Heart left ventricle (tissue), 16 donors: ENCODE results near the gene ADGRG2. TPM values are rescaled to one million over a fixed set of nuclear protein-coding genes. Genes with fewer than 3 reads are reported as not detected.

Experiments used
- ATAC-seq, 4 donors: fragments of 200-7000 bp; cut with Tn5 transposase; one replicate each; pipeline ENCODE4 v1.9.1; 2020 to 2022; ENCODE audit warnings: moderate library complexity in 4 of 4, mild to moderate bottlenecking in 3 of 4, moderate number of reproducible peaks in 1 of 4
- DNase-seq, 5 donors: peaks; one replicate each; pipeline ENCODE4 v3.0.0-alpha.2; 2020
- H3K27ac ChIP-seq, 12 donors: fragments of 200-600 bp; sonication (generic) in 4 of 12; one replicate each; pipeline versions ENCODE4 v1.5.0 to v1.8.0; 2016 to 2022; ENCODE audit warnings: mild to moderate bottlenecking in 2 of 12
- H3K27me3 ChIP-seq, 9 donors: fragments of 200-600 bp; sonication (generic) in 2 of 9; one replicate each; pipeline versions ENCODE4 v1.5.1 to v1.8.0; 2016 to 2022; ENCODE audit warnings: mild to moderate bottlenecking in 3 of 9
- H3K36me3 ChIP-seq, 9 donors: fragments of 200-600 bp; sonication (generic) in 2 of 9; one replicate each; pipeline versions ENCODE4 v1.5.0 to v1.8.0; 2018 to 2022; ENCODE audit warnings: mild to moderate bottlenecking in 2 of 9
- H3K4me1 ChIP-seq, 12 donors: fragments of 200-600 bp; sonication (generic) in 4 of 12; one replicate each; pipeline versions ENCODE4 v1.5.0 to v1.8.0; 2016 to 2022; ENCODE audit warnings: mild to moderate bottlenecking in 3 of 12
- H3K4me3 ChIP-seq, 12 donors: fragments of 200-600 bp; sonication (generic) in 4 of 12; one replicate each; pipeline versions ENCODE4 v1.5.0 to v1.8.0; 2017 to 2022; ENCODE audit warnings: mild to moderate bottlenecking in 9 of 12, moderate library complexity in 4 of 12
- H3K9me3 ChIP-seq, 12 donors: fragments of 200-600 bp; sonication (generic) in 4 of 12; one replicate each; pipeline versions ENCODE4 v1.5.0 to v1.8.0; 2016 to 2022; ENCODE audit warnings: mild to moderate bottlenecking in 1 of 12
- POLR2A ChIP-seq, 2 donors: fragments of 450-650 bp; IDR thresholded peaks; one replicate each; pipeline ENCODE4 v1.6.1; 2017; ENCODE audit warnings: antibody characterized with exemption in 2 of 2, mild to moderate bottlenecking in 2 of 2, moderate library complexity in 2 of 2
- WGBS, 4 donors: extraction: QIAGEN DNeasy Blood & Tissue Kit in 2 of 4; methylation state at CpG; one replicate each; pipeline versions ENCODE4 v1.1.5 to v1.1.7; 2013 to 2018; 5-methylcytosine and 5-hydroxymethylcytosine counted together
- intact Hi-C, 10 donors: fragments of 100-400 bp; cut with DNase I; formaldehyde crosslinking; loops; one replicate each; pipeline versions ENCODE4 v1.11.1 to v1.14.2; 2022
- polyA plus RNA-seq, 2 donors: library from polyadenylated mRNA; stranded (reverse); fragments of 200-250 nt; gene quantifications; one replicate each; pipeline ENCODE4 v1.2.3, GENCODE V29; 2013
- total RNA-seq, 9 donors: library from RNA; depleted of rRNA in 2 of 9; stranded (reverse); fragments of >200 nt in 2 of 9; fragmentation: NEBNext Ultra II Directional in 3 of 9; extraction: Animal tissue kit (Norgen Biotek cat#: 25700) in 3 of 9; gene quantifications; one replicate each; pipeline versions ENCODE4 v1.1.0 to v1.2.4, GENCODE V29; 2016 to 2023
- TF ChIP-seq, protein P1 (sequence below), 12 donors: fragments of 200-600 bp; sonication (generic) in 4 of 12; IDR thresholded peaks; one replicate each; pipeline versions ENCODE4 v1.5.0 to v1.8.0; 2018 to 2022; ENCODE audit warnings: antibody characterized with exemption in 12 of 12, mild to moderate bottlenecking in 5 of 12
- donor health status: ischemic (EF 13 %, LVEDD 7.1; RV severe dilation, severe dysfunction).
- donor health status: healthy with polysubstance abuse.
- donor health status: DM: no; HTN: yes; CAD: no.
- donor health status: DM: no; HTN: no; CAD: no.
- donor health status: ischemic (EF 25% LVEDD 6.9; RV normal size, moderate dysfunction).
- donor health status: ischemic (EF 25% LVEDD 5.7; RV mildly dilated, moderate dysfunction).
- donor health status: healthy.
- donor health status: DM: yes; HTN: yes; CAD: no.
- donor health status: ischemic (EF 35%, LVEDD 5.7; RV mildly dilated, moderate dysfunction).
- donor health status: nonischemic (EF 11% LVEDD 7.7; RV severe dilation, severe dysfunction).
- donor health status: DM: yes; HTN: yes; CAD: no.
- donor health status: PGD.
- donor health status: ischemic (EF 29% LVEDD 5.4; RV normal size, mild dysfunction).
- donor health status: nonischemic (EF 23%, LVEDD 6.1; RV moderate dilation, normal function).

The ADGRG2 gene
- total and polyA plus RNA-seq, 11 donors = 0.15 to 1.2 (median 0.24) TPM; not detected in 1

- Histone ChIP-seq H3K4me1 (no peaks in the 10 kb centered on the region), H3K36me3 (no peaks in the 10 kb centered on the region), H3K27ac (no peak overlapping the region), H3K27me3 (no peaks in the 10 kb centered on the region), H3K4me3 (no peak overlapping the region), H3K9me3 (peaks cover 0 to 18% (median 2%) of the 10 kb centered on the region in 12 donors)
- no peak for ATAC-seq
- WGBS, 4 donors = 80 to 95% (median 90%) methylated on average over 6 of the region's 6 CpGs
- TF ChIP-seq POLR2A (IDR thresholded peaks at IDR 0.05) = no peak
- TF ChIP-seq, protein P1, sequence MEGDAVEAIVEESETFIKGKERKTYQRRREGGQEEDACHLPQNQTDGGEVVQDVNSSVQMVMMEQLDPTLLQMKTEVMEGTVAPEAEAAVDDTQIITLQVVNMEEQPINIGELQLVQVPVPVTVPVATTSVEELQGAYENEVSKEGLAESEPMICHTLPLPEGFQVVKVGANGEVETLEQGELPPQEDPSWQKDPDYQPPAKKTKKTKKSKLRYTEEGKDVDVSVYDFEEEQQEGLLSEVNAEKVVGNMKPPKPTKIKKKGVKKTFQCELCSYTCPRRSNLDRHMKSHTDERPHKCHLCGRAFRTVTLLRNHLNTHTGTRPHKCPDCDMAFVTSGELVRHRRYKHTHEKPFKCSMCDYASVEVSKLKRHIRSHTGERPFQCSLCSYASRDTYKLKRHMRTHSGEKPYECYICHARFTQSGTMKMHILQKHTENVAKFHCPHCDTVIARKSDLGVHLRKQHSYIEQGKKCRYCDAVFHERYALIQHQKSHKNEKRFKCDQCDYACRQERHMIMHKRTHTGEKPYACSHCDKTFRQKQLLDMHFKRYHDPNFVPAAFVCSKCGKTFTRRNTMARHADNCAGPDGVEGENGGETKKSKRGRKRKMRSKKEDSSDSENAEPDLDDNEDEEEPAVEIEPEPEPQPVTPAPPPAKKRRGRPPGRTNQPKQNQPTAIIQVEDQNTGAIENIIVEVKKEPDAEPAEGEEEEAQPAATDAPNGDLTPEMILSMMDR (IDR thresholded peaks at IDR 0.05) = no peak
- intact Hi-C loops = no loop called here
- DNase-seq = no peak
Measured at GRCh38 chrX:19091596-19091995, 30.7 kb downstream of the ADGRG2 start.

GRCh38 chrX:19089555-19090040 is 32.7 kb downstream of the ADGRG2 start:
- WGBS, 4 donors = 58 to 95% (median 89%) methylated on average over 2 of the region's 2 CpGs
- TF ChIP-seq, protein P1 (IDR thresholded peaks at IDR 0.05) = no peak
- Histone ChIP-seq H3K4me1 (no peaks in the 10 kb centered on the region), H3K4me3 (no peak overlapping the region), H3K36me3 (no peaks in the 10 kb centered on the region), H3K27me3 (no peaks in the 10 kb centered on the region), H3K27ac (no peak overlapping the region), H3K9me3 (peaks cover 0 to 18% (median 2%) of the 10 kb centered on the region in 12 donors)
- intact Hi-C loops = no loop called here
- no peak for DNase-seq
- ATAC-seq = no peak

GRCh38 chrX:19086102-19086772 is 36.0 kb downstream of the ADGRG2 start:
- intact Hi-C loops = no loop called here
- Histone ChIP-seq H3K36me3 (no peaks in the 10 kb centered on the region), H3K9me3 (peaks cover 0 to 18% (median 2%) of the 10 kb centered on the region in 12 donors), H3K27ac (no peak overlapping the region), H3K4me3 (no peak overlapping the region), H3K27me3 (no peaks in the 10 kb centered on the region), H3K4me1 (no peaks in the 10 kb centered on the region)
- ATAC-seq = peak in 1 of 4 donors; percentile 51
- WGBS, 4 donors = 62 to 85% (median 80%) methylated on average over 8 of the region's 8 CpGs
- TF ChIP-seq, protein P1 (IDR thresholded peaks at IDR 0.05) = no peak
- DNase-seq = no peak

GRCh38 chrX:19085666-19086065 is 36.6 kb downstream of the ADGRG2 start:
- Histone ChIP-seq H3K4me1 (no peaks in the 10 kb centered on the region), H3K4me3 (no peak overlapping the region), H3K27ac (no peak overlapping the region), H3K27me3 (no peaks in the 10 kb centered on the region), H3K36me3 (no peaks in the 10 kb centered on the region), H3K9me3 (peaks cover 0 to 18% (median 2%) of the 10 kb centered on the region in 12 donors)
- no peak for TF ChIP-seq POLR2A (IDR thresholded peaks at IDR 0.05)
- TF ChIP-seq, protein P1 (IDR thresholded peaks at IDR 0.05) = no peak
- WGBS, 4 donors = 86 to 95% (median 89%) methylated on average over 3 of the region's 3 CpGs
- DNase-seq (no peak), ATAC-seq (no peak)
- intact Hi-C loops = no loop called here
